RWPE2 (cell line): ENCODE measurements around the gene KRT222.

Experiments used
- ATAC-seq: fragments of 200-7000 bp; cut with Tn5 transposase; 3 replicates; pipeline ENCODE4 v1.9.1; 2021; ENCODE audit warnings: low read depth
- DNase-seq: peaks from one replicate; pipeline ENCODE4 v3.0.0-alpha.2; 2020; ENCODE audit warnings: low spot score
- H3K27ac ChIP-seq: fragments of 450-650 bp; 2 replicates; pipeline ENCODE4 v1.5.1; 2017; ENCODE audit warnings: mild to moderate bottlenecking; ENCODE audit not compliant: poor library complexity, severe bottlenecking
- H3K27me3 ChIP-seq: fragments of 250-450 bp; sonication (Bioruptor Pico); 2 replicates; pipeline ENCODE4 v1.5.1; 2021; ENCODE audit warnings: mild to moderate bottlenecking, moderate library complexity; ENCODE audit not compliant: insufficient read depth, poor library complexity, severe bottlenecking
- H3K36me3 ChIP-seq: fragments of 250-450 bp; sonication (Bioruptor Pico); 2 replicates; pipeline ENCODE4 v1.5.1; 2020; ENCODE audit warnings: low read depth, mild to moderate bottlenecking, moderate library complexity
- H3K4me1 ChIP-seq: fragments of 250-450 bp; sonication (Bioruptor Pico); 2 replicates; pipeline ENCODE4 v1.5.1; 2021; ENCODE audit warnings: mild to moderate bottlenecking, moderate library complexity; ENCODE audit not compliant: insufficient read depth, poor library complexity, severe bottlenecking
- H3K4me3 ChIP-seq: fragments of 250-450 bp; sonication (Bioruptor Pico); 2 replicates; pipeline ENCODE4 v1.5.1; 2021; ENCODE audit warnings: mild to moderate bottlenecking, moderate library complexity; ENCODE audit not compliant: severe bottlenecking
- H3K9me3 ChIP-seq: fragments of 250-450 bp; sonication (Bioruptor Pico); 2 replicates; pipeline ENCODE4 v1.5.1; 2021; ENCODE audit warnings: mild to moderate bottlenecking, moderate library complexity; ENCODE audit not compliant: severe bottlenecking
- TF ChIP-seq, protein P1 (sequence below): fragments of 450-650 bp; IDR thresholded peaks from one replicate; pipeline ENCODE4 v1.5.1; 2017; ENCODE audit warnings: mild to moderate bottlenecking, moderate library complexity; ENCODE audit not compliant: poor library complexity, severe bottlenecking

Gene KRT222

DNA sequence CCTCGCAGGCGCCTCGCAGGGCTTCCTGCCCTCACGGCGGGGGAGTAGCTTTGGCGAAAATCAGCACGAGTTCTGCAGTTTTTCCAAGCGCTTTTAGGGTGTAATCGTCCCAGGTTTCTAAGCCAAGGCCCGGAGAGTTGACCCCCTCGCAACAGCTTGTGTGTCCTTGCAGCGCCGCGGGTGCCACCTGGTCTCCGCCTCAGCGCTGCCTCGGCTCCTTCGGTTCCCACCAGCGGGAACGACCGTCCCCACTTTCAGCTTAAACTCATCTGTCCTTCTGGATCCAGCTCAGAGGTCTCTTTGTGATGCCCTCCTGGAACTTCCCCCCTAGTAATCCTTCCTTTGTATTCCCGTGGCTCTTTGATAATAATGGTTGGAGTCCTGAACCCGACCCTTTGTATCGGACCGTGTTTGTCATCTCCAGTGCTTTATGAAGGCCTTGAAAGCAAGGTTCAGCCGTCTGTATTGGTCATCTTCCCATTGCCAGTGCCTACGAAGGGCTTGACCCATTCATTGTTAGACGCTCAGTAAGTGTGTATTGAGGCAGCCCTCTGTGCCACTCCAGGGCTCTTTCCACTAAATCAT is 16.5 kb downstream of the KRT222 start:
- peak overlapping the region; percentile 94 for H3K4me3 ChIP-seq
- H3K4me1 ChIP-seq = peaks cover 15% of the 10 kb centered on the region
- TF ChIP-seq, protein P1, sequence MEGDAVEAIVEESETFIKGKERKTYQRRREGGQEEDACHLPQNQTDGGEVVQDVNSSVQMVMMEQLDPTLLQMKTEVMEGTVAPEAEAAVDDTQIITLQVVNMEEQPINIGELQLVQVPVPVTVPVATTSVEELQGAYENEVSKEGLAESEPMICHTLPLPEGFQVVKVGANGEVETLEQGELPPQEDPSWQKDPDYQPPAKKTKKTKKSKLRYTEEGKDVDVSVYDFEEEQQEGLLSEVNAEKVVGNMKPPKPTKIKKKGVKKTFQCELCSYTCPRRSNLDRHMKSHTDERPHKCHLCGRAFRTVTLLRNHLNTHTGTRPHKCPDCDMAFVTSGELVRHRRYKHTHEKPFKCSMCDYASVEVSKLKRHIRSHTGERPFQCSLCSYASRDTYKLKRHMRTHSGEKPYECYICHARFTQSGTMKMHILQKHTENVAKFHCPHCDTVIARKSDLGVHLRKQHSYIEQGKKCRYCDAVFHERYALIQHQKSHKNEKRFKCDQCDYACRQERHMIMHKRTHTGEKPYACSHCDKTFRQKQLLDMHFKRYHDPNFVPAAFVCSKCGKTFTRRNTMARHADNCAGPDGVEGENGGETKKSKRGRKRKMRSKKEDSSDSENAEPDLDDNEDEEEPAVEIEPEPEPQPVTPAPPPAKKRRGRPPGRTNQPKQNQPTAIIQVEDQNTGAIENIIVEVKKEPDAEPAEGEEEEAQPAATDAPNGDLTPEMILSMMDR = no peak
- ATAC-seq = peak; percentile 23; the same call in 2 of the 3 replicates
- no peaks in the 10 kb centered on the region for H3K9me3 ChIP-seq
- H3K27me3 ChIP-seq = no peaks in the 10 kb centered on the region
- DNase-seq = no peak
- H3K27ac ChIP-seq = peak overlapping the region; percentile 62
- H3K36me3 ChIP-seq = peaks cover 31% of the 10 kb centered on the region

DNA sequence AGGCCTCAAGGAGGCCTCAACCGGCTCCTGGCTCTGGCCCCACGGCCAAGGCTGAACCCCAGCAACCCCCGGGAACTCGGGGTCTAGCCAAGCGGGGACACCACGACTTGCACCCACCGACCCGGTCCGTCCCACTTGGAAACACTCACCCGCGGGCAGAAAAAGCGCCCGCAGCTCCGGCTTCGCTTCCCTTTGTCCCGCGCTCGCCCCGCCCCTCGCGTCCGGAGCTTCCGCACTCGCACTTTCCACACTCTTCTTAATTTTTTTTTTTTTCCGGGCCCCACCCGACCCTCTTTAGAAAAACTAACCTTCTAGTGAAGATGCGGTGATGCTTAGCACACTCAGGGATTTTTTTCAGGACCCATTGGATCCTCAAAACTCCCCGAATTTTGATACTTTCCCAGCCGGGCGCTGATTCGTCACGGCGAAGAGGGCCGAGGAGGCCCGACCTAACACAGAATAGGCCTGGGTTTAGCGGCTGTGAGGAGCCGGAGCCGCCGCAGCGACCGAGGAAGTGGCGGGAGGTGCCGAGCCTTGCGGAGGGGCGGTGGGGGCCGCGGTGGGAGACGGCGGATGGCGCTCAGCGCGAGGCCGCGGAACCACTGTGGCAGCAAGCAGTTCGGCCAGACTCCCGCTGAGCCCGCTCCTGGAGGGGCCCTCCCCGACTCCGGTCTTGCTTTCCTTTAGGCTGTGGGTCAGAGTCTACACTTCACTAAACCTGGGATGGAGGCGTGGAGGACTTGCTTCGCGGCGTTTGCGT is 17.2 kb downstream of the KRT222 start, which contains the start of gene SMARCE1:
Gene SMARCE1, minus strand, starts transcription at position 195 of the 760 bp plus-strand sequence. CDS start 2,016 bp downstream, outside the sequence.
- ATAC-seq (peak; percentile 85), DNase-seq (peak; percentile 61)
- no peaks in the 10 kb centered on the region for H3K9me3 ChIP-seq

DNA sequence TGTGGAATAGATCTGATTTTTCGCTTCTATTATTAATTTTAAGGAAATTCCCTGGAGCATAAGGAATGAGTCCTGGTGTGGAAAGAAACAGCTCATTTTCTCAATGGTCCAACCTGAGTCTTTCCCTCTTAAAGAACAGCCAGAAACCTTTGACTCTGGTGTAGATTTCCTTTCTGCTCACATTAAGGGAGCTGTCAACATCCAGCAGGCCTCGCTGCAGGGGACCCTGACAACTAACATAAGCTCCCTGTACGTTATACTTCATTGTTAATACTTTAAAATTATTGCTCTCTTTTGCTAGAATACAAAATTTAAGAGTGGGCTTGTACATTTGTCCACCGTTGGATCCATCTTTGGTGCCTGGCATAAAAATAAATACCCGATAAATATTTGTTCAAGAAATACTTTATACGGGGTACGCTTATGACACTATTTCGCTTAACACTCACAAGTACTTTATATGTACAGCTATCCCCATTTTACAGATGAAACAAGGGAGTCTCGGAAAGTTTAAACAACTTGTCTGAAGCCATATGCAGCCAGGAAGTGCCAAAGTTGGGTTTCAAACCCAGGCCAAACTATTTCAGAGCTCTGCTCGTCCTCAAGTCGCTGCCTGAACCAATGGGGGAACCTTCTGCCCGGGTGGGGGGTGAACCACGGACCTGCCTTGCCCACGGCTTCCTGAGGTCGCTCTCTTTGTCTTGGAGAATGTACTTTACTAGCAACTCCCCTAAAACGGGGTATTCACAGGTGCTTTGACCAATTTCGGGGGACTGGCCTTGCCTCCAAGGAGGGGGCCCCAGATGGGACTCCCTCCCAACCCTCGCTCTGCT is 18.0 kb downstream of the KRT222 start:
- Histone ChIP-seq H3K4me1 (peaks cover 15% of the 10 kb centered on the region), H3K27ac (peak overlapping the region; percentile 62), H3K27me3 (no peaks in the 10 kb centered on the region), H3K4me3 (peak overlapping the region; percentile 94), H3K9me3 (no peaks in the 10 kb centered on the region), H3K36me3 (peaks cover 46% of the 10 kb centered on the region)
- ATAC-seq (peak; percentile 55), DNase-seq (no peak)
- TF ChIP-seq, protein P1 = no peak

More for the DNA sequence above, 17.2 kb downstream of the KRT222 start, which contains the start of gene SMARCE1:
- Histone ChIP-seq H3K27me3 (no peaks in the 10 kb centered on the region), H3K36me3 (peaks cover 38% of the 10 kb centered on the region), H3K27ac (peak within 1 kb of the TSS; percentile 62), H3K4me3 (peak within 1 kb of the TSS; percentile 94), H3K4me1 (peaks cover 15% of the 10 kb centered on the region)
- TF ChIP-seq, protein P1 = no peak

DNA sequence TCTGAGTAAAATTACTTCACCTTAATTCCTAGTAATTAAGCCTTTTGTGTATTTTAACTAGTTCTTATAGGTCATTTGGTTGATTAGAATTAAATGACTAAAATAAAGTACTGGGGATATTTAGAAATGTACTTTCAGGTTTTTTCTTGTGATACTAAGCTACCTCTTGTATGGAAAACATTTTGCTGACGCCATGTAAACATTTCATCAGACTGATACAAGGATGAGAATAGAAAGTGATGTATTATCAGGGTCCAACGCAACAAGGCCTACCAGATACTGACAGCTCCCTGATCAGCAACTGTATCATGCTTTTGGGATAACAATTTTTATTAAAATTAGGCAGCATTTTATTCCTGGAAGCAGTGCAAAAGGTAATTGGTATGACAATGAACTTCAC is 19.0 kb downstream of the KRT222 start:
- Histone ChIP-seq H3K36me3 (peaks cover 57% of the 10 kb centered on the region), H3K27me3 (no peaks in the 10 kb centered on the region), H3K27ac (no peak overlapping the region), H3K4me3 (no peak overlapping the region), H3K9me3 (no peaks in the 10 kb centered on the region), H3K4me1 (peaks cover 15% of the 10 kb centered on the region)
- ATAC-seq (no peak), DNase-seq (no peak)
- TF ChIP-seq, protein P1 = no peak
